Astrocyte (in vitro differentiated cells and primary cell): ENCODE results near the gene FCN1.

Experiments used
- CTCF ChIP-seq: IDR thresholded peaks from 2 replicates; pipeline ENCODE4 v1.5.1; 2011; ENCODE audit warnings: low read depth, mild to moderate bottlenecking, inconsistent platforms, low read length, moderate library complexity; ENCODE audit not compliant: insufficient read depth
- EZH2 ChIP-seq: IDR thresholded peaks from 2 replicates; pipeline ENCODE4 v1.6.1; 2012; ENCODE audit warnings: mild to moderate bottlenecking, low read length, inconsistent platforms; ENCODE audit not compliant: insufficient read depth

GRCh38 chr9:134863941-134864820 is 53.5 kb downstream of the FCN1 start:
- TF ChIP-seq CTCF, result no peak
- no peak for TF ChIP-seq EZH2
